GM19239 (cell line): ENCODE measurements around the gene GRAMD1A.
"Not testable (repeated sequence)": the region's sequence is repeated elsewhere in the genome, so short reads cannot be mapped to it uniquely, and the experiment has no call there.

ENCODE experiments used
- DNase-seq: peaks from one replicate; pipeline ENCODE4 v3.0.0; 2011; ENCODE audit warnings: low spot score; ENCODE audit not compliant: insufficient read length
- FAIRE-seq: peaks from 2 replicates; lab custom pipeline; 2011; peaks lifted over from hg19 to GRCh38; lab: Jason Lieb, UNC

GRAMD1A gene

DNA sequence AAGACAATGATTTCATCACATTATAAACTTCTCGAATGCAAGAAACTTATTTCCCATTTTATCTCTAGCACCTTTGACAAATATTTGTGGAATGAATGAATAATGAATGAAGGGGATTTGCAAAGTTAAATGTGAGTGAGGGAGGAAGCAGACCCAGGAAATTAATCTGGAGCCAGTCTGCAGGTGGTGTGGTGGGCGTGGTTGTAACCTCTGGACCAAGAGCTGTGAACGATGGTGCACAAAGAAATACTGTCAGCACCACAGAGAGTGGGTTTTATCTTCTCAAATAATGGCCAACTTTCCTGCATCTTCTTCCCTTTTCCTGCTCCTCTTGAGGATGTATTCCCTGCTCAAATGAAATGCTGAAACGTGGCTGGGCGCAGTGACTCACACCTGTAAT, 25.1 kb upstream of the GRAMD1A start:
- DNase-seq, result no peak
- FAIRE-seq, result no peak

DNA sequence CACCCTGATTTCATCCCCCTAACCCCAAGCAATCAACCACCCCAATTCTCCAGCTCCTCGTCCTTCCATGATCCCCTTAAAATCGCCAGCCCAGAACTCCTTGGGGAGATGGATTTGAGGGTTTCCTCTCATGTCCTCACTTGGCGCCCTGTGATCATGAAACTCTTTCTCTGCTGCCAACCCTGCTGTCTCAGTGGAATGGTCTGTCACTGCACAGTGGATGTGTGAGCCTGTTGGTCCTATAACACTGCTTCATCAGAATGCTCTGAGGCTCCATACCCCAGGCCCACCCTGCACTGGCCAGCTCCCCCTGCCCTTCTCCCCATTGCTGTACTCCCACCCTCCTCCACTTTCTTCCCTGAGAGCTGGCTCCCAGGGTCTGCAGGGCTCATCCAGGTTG, 23.5 kb upstream of the GRAMD1A start:
- no peak for FAIRE-seq
- no peak for DNase-seq

DNA sequence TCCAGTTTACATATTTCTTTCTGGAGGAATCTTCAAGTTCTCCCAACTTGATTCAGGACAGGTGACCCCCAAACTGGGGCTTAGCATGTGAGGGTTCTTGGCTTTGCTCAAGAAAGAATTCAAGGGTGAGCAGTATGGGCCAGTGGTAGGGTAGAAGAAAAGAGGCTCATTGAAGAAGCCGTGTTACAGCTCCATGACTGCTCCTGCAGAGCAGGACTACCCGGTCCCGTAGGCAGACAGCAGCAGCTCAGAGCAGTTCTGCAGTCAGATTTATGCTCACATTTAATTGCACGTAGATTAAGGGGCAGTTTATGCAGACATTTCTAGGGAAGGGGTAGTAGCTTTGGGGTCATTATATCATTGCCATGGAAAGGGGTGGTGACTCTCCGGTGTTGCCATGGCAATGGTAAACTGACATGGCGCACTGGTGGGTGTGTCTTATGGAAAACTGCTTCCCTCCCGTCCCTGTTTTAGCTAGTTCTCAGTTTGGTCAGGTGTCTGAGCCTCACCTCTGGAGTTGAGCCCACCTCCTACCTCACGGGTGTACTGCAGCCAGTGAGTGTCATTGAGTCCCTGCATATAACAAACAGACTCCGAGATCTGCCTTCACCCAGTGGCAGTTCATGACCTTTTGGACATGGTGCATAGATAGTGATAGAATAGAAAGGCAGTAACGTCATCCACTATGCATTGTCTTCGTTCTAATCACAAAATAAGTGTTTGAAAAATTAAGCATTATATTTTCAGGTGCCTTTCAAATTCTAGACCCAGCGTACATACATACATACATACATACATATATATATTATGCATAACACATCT, 20.1 kb upstream of the GRAMD1A start:
- no peak for FAIRE-seq
- no peak for DNase-seq

DNA sequence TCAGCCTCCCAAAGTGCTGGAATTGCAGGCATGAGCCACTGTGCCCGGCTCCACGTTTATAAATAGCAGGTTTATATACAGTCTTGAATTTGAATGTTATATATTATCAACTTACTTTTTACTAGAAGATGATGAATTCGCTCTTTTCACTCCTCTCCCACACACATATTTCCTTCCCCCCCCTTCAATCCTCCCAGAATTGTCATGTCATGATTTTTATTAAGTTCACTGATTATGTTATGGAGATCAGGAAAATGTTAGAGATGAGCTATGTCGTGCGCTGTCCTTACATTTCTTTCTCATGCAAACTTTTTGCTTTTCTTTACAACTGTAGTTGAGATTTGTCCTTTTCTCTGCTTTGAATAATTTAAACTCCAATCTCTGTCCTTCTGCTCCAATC, 17.8 kb upstream of the GRAMD1A start:
- FAIRE-seq (no peak), DNase-seq (no peak)

DNA sequence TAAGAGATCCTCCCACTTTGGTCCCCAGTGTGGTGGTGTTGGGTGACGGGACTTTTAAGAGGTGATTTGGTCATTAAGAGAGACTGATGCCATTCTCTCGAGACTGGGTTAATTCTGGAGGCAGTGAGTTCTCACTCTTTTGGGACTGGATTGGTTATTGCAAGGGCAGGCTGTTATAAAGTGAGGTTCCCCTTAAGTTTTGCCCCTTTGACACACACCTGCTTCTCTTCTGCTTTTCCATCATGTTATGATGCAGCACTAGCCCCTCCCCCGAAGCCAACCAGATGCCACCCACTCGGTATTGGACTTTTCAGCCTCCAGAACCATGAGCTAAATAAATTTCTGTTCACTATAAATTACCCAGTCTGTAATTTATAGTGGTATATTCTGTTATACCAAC, 16.3 kb upstream of the GRAMD1A start:
- no peak for FAIRE-seq

DNA sequence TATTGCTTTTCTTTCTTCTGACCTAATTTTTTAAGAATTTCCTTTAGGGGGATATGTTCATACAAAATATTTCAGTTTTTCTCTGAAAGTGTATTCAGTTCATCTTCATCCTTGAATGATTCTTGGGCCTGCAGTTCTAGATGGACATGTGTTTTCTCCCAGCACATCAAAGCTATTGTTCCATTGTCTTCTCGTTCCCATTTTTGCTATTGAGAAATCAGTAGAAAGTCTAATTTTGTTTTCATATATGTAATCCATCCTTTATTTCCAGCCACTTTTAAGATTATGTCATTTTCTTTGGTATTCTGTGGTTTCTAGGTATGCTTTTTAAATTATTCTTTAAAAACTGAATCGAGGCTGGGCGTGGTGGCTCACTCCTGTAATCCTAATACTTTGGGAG, 15.8 kb upstream of the GRAMD1A start:
- FAIRE-seq (no peak), DNase-seq (no peak)

More for the DNA sequence above, 16.3 kb upstream of the GRAMD1A start:
- DNase-seq, result no peak

DNA sequence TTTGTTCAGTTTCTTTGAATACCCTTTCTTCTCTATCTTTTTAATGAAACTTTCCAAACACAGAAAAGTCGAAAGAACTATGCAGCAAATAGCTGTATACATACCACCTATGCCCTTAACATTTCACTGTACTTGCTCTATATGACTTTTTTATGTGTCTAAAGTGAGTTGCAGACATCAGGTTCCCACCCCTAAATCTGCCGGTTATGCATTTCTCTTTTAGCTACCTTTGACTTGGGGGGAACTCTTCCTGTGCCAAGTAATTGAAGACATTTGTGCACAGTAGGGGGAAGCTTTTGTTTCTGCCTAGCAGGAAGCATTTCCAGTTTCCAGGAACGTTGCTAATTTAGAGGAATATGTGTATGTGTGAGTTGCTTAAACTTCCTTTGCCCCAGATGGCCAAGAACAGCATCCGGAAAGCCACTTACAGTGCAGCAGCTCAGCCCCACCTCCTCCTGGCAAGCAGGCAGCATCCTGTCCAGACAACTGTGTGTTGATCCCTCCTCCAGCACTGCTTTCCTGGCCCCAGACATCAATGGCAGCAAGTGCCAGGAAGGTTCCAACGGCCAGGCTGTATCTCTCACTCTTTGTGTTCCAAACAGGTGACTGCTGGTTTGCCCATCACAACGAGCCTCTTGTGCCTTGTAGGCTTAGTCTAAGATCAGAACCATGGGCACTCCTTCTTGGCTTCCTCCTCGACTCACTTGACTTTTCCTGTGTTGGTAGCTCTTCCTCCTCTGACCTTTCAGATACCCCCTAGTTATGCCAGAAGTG, 14.7 kb upstream of the GRAMD1A start:
- FAIRE-seq, result peak; percentile 31
- no peak for DNase-seq

DNA sequence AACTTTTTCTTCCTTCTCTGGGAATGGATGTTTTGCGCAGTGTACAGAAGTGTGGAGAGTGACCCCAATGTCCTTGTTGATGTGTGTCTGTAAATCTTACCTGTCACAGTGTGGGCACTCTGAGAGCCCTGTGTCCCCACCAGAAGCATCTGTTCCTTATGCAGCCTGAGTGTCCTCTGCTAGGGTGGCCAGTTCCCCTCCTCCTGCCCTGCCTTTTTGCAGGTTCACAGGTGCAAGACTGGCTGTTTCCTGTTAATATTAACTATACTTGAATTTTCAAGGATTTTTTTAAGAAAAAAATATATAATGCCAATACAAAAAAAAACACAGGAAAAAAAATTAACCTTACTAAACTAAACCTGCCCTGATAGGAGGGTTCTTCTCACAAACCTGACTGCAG, 12.0 kb upstream of the GRAMD1A start:
- FAIRE-seq (no peak), DNase-seq (no peak)

DNA sequence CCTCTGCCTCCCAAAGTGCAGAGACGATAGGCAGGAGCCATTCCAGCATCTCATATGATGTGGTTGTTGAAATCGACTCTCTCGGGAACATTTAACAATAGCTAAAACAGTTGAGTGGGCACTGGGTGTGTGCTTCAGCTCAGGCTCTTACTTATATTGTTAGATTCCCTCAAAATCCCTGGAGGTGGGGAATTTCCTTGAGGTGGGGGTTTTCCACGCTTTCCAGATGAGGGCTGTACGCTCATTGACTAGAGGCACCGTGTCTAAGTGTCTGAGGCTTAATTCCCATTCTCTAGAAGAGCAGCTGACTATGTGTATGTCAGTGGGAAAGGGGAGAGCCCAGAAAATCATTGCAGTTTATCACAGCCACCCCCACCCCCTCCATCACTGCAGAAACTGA, 10.8 kb upstream of the GRAMD1A start:
- FAIRE-seq (no peak), DNase-seq (no peak)

DNA sequence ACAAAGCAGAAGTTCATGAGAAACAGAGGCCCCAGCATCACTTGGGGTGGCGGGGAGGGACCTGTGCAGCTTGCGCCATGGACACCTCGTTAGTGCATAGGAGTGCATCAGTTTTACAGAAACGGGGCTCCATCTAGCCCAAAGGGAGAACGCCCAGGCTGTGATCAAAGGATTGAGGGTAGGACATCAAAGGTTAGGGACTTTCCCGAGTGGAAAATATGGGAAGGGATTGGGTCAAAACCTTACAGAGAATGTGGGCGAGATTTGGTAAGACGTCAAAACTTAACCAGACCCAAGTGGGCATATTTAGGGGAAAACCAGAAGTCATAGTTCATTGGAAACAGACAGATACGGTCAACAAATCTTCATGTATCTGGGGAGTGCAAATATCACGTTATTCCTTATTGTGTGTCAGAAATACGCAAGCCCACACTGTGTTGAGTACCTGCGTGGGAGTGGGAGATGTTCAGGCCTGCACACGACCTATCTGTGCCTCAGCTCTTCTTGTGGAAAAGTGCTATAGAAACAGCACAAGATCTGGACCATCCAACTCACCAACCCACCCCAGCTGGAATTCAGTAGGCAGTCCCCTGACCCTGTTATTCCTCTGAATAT, 9.4 kb upstream of the GRAMD1A start:
- FAIRE-seq, result no peak

DNA sequence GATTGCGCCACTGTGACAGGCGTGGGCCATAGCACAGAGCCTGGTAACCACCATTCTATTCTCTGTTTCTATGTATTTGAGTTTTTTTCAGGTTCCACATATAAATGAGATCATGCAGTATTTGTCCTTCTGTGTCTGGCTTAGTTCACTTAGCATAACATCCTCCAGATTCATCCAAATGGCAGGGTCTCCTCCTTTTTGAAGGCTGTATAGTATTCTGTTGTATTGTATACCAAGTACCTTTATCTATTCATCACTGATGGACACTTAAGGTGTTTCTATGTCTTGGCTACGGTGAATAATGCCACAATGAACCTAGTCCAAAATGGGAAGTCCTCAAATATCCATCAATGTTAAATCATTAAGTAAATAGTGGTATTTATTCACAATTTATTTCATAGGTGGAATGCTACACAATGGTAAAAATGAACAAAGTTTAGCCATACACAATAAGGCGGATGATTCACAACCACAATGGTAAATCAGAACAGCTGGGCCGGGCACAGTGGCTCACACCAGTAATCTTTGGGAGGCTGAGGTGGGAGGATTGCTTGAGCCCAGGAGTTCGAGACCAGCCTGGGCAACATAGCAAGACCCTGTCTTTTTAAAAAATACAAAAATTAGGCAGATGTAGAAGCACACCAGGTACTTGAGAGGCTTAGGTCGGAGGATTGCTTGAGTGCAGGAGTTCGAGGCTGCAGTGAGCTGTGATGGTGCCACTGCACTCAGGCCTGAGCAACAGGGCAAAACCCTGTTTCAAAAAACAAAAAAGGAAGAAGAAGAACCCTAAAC, 8.4 kb upstream of the GRAMD1A start:
- no peak for FAIRE-seq

More for the DNA sequence above, 9.4 kb upstream of the GRAMD1A start:
- DNase-seq, result no peak

DNA sequence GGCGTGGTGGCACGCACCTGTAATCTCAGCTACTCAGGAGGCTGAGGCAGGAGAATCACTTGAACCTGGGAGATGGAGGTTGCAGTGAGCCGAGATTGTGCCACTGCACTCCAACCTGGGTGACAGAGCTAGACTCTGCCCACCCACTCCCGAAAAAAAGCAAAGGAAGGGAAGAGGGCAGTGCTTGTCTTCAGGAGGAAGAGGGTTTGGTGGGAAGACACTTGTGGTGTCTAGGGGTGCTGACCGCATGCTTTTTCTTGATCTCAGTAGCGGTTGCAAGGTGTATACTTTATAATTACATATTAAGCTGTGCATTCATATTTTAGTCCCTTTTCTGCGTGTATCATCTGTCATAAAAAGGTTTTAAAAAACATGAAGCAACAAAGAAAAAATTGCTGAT, 7.5 kb upstream of the GRAMD1A start:
- not testable (repeated sequence) for FAIRE-seq, DNase-seq

More for the DNA sequence above, 8.4 kb upstream of the GRAMD1A start:
- DNase-seq, result no peak

DNA sequence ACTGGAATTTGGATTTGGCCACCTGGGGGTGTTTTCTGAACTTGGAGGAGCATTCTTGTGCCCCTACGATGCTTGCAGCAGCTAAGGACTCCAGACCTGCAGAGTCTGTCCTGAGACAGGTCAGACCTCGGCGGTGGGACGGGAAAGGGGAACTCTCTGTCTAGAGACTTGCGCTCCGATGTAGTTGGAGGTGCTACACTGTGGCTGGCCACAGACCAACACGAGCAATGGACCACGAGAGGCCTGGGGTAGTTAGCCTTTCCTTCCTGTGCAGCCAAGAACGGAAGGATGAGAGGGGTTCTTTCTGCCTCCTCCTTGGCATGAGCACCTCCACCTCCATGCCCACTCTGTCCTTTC, 5.9 kb upstream of the GRAMD1A start:
- DNase-seq (no peak), FAIRE-seq (no peak)

DNA sequence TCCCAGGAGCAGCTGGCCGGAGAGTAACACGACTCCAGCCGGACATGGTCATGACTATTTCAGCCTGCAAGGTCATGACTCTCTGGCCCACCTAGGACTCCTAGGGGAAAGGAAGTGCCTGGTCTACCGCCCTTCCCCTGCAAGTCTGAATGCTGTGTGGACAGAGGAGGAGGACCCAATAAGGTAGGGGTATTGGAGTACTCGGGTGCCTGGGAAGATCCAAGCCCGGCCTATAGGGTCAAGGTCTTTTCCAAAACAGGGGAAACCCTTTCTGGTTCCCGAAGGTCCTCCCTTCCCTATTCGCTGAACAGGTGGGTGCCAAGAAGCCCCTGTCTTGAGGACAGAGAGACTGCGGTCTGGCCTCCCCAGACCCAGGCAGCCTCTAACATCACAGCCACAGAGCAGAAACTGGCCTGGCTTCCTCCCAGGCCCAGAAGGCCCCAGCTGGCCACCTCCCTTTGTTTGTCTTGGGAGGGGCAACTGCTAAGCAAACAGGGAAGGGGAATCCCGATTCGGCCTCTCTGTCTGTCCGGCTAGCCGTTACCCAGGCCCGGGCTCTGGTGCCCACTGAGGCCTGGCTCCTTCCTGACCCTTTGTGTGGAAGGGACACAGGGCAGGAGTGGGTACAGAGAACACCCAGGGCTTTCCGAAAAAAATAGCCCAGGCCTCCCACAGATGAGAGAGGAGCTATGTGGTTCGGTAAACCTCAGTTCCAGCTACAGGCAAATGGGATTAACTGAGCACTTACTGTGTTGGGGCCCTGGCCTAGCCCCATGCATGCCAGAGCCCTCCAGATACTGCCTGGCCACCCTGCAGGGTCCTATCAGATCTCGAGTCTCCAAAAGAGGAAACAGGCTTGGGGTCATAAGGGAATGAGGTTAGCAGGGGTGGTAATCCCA, 5.2 kb upstream of the GRAMD1A start:
- DNase-seq (no peak), FAIRE-seq (no peak)

DNA sequence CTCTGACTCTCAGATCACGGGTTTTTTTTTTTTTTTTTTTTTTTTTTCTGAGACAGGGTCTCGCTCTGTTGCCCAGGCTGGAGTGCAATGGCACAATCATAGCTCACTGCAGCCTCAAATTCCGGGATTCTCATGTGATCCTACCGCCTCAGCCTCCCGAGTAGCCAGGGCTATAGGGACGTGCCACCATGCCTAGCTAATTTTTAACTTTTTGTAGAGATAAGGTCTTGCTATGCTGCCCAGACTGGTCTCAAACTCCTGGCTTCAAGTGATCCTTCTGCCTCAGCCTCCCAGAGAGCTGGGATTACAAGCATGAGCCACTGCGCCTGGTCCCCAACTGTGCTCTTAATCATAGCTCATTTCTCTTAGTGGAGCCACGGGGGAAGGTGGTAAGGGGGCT, 4.6 kb upstream of the GRAMD1A start:
- DNase-seq, result no peak
- no peak for FAIRE-seq

DNA sequence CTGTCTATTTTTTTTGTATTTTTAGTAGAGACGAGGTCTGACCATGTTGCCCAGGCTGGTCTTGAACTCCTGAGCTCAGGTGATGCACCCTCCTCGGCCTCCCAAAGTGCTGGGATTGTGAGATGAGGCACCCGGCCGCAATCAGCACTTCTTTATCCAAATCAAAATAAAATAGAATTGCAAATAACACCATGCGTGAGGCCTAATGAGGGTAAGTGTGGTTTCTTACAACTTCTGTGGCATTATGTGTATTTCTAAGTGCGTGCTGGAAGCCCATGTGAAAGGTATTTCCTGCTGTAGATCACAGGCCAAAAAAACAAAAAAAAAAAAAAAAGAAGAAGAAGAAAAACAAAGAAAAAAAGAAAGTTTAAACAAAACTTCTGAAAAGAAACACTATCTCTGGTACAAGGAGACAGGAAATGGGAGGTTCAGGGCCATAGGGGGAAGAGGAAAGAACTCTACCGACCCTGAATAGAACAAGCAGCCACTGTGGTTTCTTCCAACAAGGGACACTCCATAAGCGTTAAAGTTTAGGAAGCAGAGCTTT, 3.0 kb upstream of the GRAMD1A start:
- FAIRE-seq, result no peak
- DNase-seq, result no peak

DNA sequence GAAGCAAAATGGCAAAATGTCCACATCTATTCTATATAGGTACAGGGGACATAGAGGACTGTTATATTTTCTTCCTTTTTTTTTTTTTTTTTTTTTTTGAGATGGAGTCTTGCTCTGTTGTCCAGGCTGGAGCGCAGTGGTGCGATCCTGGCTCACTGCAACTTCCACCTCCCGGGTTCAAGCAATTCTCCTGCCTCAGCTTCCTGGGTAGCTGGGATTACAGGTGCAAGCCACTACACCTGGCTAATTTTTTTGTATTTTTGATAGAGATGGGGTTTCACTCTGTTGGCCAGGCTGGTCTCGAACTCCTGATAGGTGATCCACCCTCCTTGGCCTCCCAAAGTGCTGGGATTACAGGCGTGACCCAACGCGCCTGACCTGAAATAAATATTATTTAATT, 1.9 kb upstream of the GRAMD1A start:
- not testable (repeated sequence) for FAIRE-seq, DNase-seq

DNA sequence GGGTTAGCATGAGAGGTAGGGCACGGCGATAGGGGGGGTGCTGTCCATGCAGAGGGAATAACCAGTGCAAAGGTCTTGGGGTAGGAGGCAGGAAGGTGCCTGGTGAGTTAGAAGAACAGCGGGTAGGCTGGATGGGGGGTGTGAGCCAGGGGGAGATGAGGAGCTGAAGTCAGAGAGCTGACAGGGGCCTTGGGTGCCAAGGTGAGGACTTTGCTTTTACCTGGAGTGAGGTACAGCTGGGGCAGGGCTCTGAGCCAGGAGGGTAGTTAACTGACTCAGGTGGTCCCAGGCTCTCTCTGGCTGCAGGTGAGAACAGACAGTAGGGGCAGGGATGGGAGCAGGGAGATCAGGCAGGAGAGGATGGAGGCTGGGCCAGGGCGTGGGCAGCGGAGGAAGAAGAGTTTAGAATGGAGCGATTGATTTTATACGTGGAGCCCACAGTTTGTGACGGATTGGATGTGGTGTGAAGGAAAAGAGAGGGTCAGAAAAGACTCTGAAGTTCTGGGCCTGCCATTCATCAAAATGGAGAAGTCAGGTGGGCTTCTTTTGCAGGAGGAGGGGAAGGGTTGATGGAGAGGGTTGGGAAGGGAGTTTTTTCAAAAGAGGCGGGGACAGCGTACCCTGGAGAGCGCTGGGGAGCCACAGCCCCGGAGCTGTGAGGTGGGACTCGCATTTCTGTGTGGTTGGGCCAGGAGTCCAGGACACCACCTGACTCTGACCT, 1.2 kb upstream of the GRAMD1A start:
- DNase-seq (no peak), FAIRE-seq (peak; percentile 14)

DNA sequence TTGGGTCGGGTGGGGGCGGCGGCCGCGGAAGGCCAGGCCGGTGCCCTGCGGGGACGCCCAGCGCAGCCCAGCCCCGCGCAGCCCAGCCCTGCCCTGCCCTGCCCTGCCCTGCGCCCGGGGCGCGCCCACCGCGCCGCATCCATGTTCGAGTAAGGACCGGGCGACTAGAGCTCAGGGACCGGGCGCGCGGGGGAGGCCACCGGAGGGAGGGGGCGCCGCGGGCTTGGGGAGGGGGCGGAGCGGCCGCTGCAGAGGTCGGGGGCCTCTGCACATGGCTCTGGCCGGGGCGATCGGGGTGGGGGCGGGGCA, 169 bp downstream of the GRAMD1A start:
- no peak for DNase-seq
- FAIRE-seq, result no peak
